H9 (cell line): ENCODE results near the gene VEGFA. TPM values are rescaled to one million over a fixed set of nuclear protein-coding genes. Genes with fewer than 3 reads are reported as not detected.

Experiments
- DNase-seq: peaks from one replicate; pipeline ENCODE4 v3.0.0-alpha.2; 2017
- H2AFZ ChIP-seq: one replicate; pipeline ENCODE4 v1.6.1; 2013; ENCODE audit warnings: mild to moderate bottlenecking, low read length, control low read depth, moderate library complexity
- H2AK5ac ChIP-seq: 2 replicates; pipeline ENCODE4 v1.6.1; 2013; ENCODE audit warnings: low read length, control low read depth, mixed read lengths; ENCODE audit not compliant: insufficient read length
- H2BK120ac ChIP-seq: one replicate; pipeline ENCODE4 v1.6.1; 2013; ENCODE audit warnings: low read depth, mild to moderate bottlenecking, low read length, control low read depth, inconsistent platforms; ENCODE audit not compliant: poor library complexity, severe bottlenecking
- H2BK12ac ChIP-seq: 2 replicates; pipeline ENCODE4 v1.6.1; 2013; ENCODE audit warnings: low read length, control low read depth, mixed read lengths, low read depth; ENCODE audit not compliant: insufficient read length
- H2BK15ac ChIP-seq: 2 replicates; pipeline ENCODE4 v1.6.1; 2013; ENCODE audit warnings: low read depth, low read length, control low read depth
- H2BK20ac ChIP-seq: one replicate; pipeline ENCODE4 v1.6.1; 2013; ENCODE audit warnings: low read depth, mild to moderate bottlenecking, low read length, control low read depth, inconsistent platforms; ENCODE audit not compliant: poor library complexity, severe bottlenecking
- H2BK5ac ChIP-seq: 2 replicates; pipeline ENCODE4 v1.6.1; 2013; ENCODE audit warnings: low read length, control low read depth, mixed read lengths; ENCODE audit not compliant: insufficient read length
- H3K14ac ChIP-seq: 2 replicates; pipeline ENCODE4 v1.6.1; 2013; ENCODE audit warnings: low read length, control low read depth; ENCODE audit not compliant: insufficient read depth
- H3K18ac ChIP-seq: 2 replicates; pipeline ENCODE4 v1.6.1; 2013; ENCODE audit warnings: low read depth, mild to moderate bottlenecking, mixed read lengths, low read length, control low read depth; ENCODE audit not compliant: insufficient read length
- H3K23ac ChIP-seq: 2 replicates; pipeline ENCODE4 v1.6.1; 2013; ENCODE audit warnings: low read length, control low read depth, mixed read lengths, low read depth; ENCODE audit not compliant: insufficient read length
- H3K23me2 ChIP-seq: 2 replicates; pipeline ENCODE4 v1.6.1; 2013; ENCODE audit warnings: low read depth, mild to moderate bottlenecking, mixed read lengths, low read length, control low read depth; ENCODE audit not compliant: insufficient read length, poor library complexity, severe bottlenecking
- H3K27ac ChIP-seq: 2 replicates; pipeline ENCODE4 v1.5.1; 2013; ENCODE audit warnings: low read length, control low read depth, mixed read lengths, low read depth; ENCODE audit not compliant: insufficient read length
- H3K27me3 ChIP-seq: 2 replicates; pipeline ENCODE4 v1.6.1; 2013; ENCODE audit warnings: low read length, control low read depth, inconsistent platforms; ENCODE audit not compliant: insufficient read depth
- H3K4ac ChIP-seq: 2 replicates; pipeline ENCODE4 v1.6.1; 2013; ENCODE audit warnings: low read depth, mild to moderate bottlenecking, control low read depth, inconsistent platforms, low read length, moderate library complexity
- H3K4me1 ChIP-seq: 2 replicates; pipeline ENCODE4 v1.6.1; 2013; ENCODE audit warnings: low read length, control low read depth, inconsistent platforms; ENCODE audit not compliant: insufficient read depth
- H3K4me2 ChIP-seq: 2 replicates; pipeline ENCODE4 v1.6.1; 2013; ENCODE audit warnings: low read length, control low read depth, mixed read lengths; ENCODE audit not compliant: insufficient read length, insufficient read depth
- H3K56ac ChIP-seq: 2 replicates; pipeline ENCODE4 v1.6.1; 2013; ENCODE audit warnings: low read depth, mild to moderate bottlenecking, mixed read lengths, low read length, control low read depth; ENCODE audit not compliant: insufficient read length
- H3K79me1 ChIP-seq: 2 replicates; pipeline ENCODE4 v1.6.1; 2013; ENCODE audit warnings: low read depth, mild to moderate bottlenecking, moderate library complexity, low read length, control low read depth, inconsistent platforms; ENCODE audit not compliant: insufficient read depth, poor library complexity, severe bottlenecking
- H3K79me2 ChIP-seq: 2 replicates; pipeline ENCODE4 v1.6.1; 2013; ENCODE audit warnings: low read length, control low read depth, inconsistent platforms; ENCODE audit not compliant: insufficient read depth
- H3K9ac ChIP-seq: 2 replicates; pipeline ENCODE4 v1.6.1; 2013; ENCODE audit warnings: low read length, control low read depth, mixed read lengths; ENCODE audit not compliant: insufficient read length; ENCODE audit errors: extremely low read depth
- H3K9me3 ChIP-seq: one replicate; pipeline ENCODE4 v1.6.1; 2013; ENCODE audit warnings: low read depth, low read length, inconsistent platforms; ENCODE audit not compliant: control insufficient read depth
- H3T11ph ChIP-seq: one replicate; pipeline ENCODE4 v1.6.1; 2013; ENCODE audit warnings: mild to moderate bottlenecking, low read length, control low read depth, inconsistent platforms
- H4K20me1 ChIP-seq: one replicate; pipeline ENCODE4 v1.6.1; 2013; ENCODE audit not compliant: control insufficient read depth, insufficient read length, insufficient read depth
- H4K5ac ChIP-seq: 2 replicates; pipeline ENCODE4 v1.6.1; 2013; ENCODE audit warnings: low read depth, mild to moderate bottlenecking, mixed read lengths, low read length, control low read depth; ENCODE audit not compliant: insufficient read length
- H4K8ac ChIP-seq: replicated peaks from 2 replicates; pipeline ENCODE4 v1.6.1; 2013; ENCODE audit warnings: low read length, control low read depth, mixed read lengths, low read depth; ENCODE audit not compliant: insufficient read length
- H4K91ac ChIP-seq: 2 replicates; pipeline ENCODE4 v1.6.1; 2013; ENCODE audit warnings: low read depth, mild to moderate bottlenecking, moderate library complexity, mixed read lengths, low read length, control low read depth; ENCODE audit not compliant: insufficient read length
- H3K27ac Mint-ChIP-seq, 3 experiments: 2 replicates in 2 of 3; 3 replicates in 1 of 3; pipeline ENCODE4 v1.8.0; 2020 to 2021; ENCODE audit warnings: mixed read lengths in 3 of 3, mild to moderate bottlenecking in 1 of 3, moderate library complexity in 1 of 3
- H3K27me3 Mint-ChIP-seq: 2 replicates; pipeline ENCODE4 v1.8.0; 2021; ENCODE audit warnings: low read depth, mild to moderate bottlenecking, moderate library complexity, mixed read lengths
- H3K36me3 Mint-ChIP-seq, 3 experiments: 2 replicates in 2 of 3; 3 replicates in 1 of 3; pipeline ENCODE4 v1.8.0; 2020 to 2021; ENCODE audit warnings: low read depth in 3 of 3, mixed read lengths in 3 of 3; ENCODE audit not compliant: insufficient read depth in 1 of 3
- H3K4me1 Mint-ChIP-seq, 2 experiments: 2 replicates each; pipeline ENCODE4 v1.8.0; 2020; ENCODE audit warnings: mixed read lengths in 2 of 2
- H3K4me3 Mint-ChIP-seq, 2 experiments: 2 replicates in 1 of 2; 3 replicates in 1 of 2; pipeline ENCODE4 v1.8.0; 2020 to 2021; ENCODE audit warnings: mild to moderate bottlenecking in 2 of 2, mixed read lengths in 2 of 2, moderate library complexity in 1 of 2
- H3K9me3 Mint-ChIP-seq, 2 experiments: 2 replicates in 1 of 2; 3 replicates in 1 of 2; pipeline ENCODE4 v1.8.0; 2020; ENCODE audit warnings: mild to moderate bottlenecking in 2 of 2, mixed read lengths in 2 of 2, moderate library complexity in 1 of 2
- WGBS: extraction: QIAGEN DNeasy Blood & Tissue Kit; methylation state at CpG from one replicate; pipeline ENCODE4 v1.1.7; 2013; ENCODE audit warnings: missing lambda C conversion rate, low lambda C conversion rate, mixed read lengths; ENCODE audit not compliant: insufficient read length; ENCODE audit errors: extremely low coverage; 5-methylcytosine and 5-hydroxymethylcytosine counted together
- total RNA-seq: library from RNA; stranded (reverse); gene quantifications from 2 replicates; pipeline ENCODE4 v1.2.1, GENCODE V29; 2021
- TF ChIP-seq, protein P1 (sequence below): fragments of 200-600 bp; sonication (generic); conservative IDR thresholded peaks from 3 replicates; pipeline ENCODE4 v1.8.0; 2021; ENCODE audit warnings: antibody characterized with exemption, mild to moderate bottlenecking

The VEGFA gene
- total RNA-seq, 1 experiment from 2014 or later: 47.9 TPM

DNA sequence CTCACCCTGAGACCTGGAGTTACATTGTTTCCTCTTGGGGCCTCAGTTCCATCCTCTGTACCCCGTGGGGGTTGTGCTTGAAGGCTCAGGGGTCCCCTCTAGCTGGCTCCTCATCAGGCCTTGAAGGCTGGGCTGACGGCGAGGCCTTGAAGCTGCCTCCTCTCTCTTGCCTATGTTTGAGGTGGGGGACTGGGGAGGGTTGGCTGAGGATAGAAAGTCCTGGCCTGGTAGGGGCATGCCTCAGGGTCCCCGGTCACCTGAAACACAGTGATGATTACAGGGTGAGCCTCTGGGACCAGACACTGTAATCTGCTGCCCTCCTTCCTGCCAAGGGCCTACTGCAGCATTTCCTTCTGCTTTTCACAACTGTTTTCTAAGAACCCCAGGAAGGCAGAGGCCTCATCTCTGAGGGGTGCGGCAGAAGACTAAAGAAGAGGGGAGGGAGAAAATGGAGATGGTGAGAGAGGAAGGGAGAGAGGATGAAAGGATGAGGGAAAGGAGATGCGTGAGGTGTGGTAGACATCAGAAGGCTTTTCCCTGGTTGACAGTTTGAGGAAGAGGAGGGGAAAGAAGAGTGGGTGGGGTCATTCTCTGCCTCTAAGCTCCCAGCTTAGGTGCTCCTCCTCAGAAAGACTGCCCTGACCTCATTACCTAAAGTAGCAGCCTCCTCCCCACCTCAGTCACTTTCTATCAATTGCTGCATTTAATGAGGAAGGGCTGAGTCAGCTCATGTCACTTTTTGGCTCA lies 29.7 kb downstream of the VEGFA start:
- H4K91ac ChIP-seq: no peak overlapping the region
- no CpG with 5 or more reads among the region's 6 CpGs for WGBS
- H3K23me2 ChIP-seq: no peaks in the 10 kb centered on the region
- no peak overlapping the region for H2BK5ac ChIP-seq
- H3K9me3 Mint-ChIP-seq: no peaks in the 10 kb centered on the region
- H4K20me1 ChIP-seq: no peaks in the 10 kb centered on the region
- no peak overlapping the region for H2AFZ ChIP-seq
- no peak overlapping the region for H3K4me3 Mint-ChIP-seq
- no peaks in the 10 kb centered on the region for H3K9me3 ChIP-seq
- no peak overlapping the region for H3K4me2 ChIP-seq
- H3K27ac Mint-ChIP-seq: no peak overlapping the region; a peak in 1 of 7 replicates
- TF ChIP-seq, protein P1, sequence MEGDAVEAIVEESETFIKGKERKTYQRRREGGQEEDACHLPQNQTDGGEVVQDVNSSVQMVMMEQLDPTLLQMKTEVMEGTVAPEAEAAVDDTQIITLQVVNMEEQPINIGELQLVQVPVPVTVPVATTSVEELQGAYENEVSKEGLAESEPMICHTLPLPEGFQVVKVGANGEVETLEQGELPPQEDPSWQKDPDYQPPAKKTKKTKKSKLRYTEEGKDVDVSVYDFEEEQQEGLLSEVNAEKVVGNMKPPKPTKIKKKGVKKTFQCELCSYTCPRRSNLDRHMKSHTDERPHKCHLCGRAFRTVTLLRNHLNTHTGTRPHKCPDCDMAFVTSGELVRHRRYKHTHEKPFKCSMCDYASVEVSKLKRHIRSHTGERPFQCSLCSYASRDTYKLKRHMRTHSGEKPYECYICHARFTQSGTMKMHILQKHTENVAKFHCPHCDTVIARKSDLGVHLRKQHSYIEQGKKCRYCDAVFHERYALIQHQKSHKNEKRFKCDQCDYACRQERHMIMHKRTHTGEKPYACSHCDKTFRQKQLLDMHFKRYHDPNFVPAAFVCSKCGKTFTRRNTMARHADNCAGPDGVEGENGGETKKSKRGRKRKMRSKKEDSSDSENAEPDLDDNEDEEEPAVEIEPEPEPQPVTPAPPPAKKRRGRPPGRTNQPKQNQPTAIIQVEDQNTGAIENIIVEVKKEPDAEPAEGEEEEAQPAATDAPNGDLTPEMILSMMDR: no peak
- no peak overlapping the region for H3K9ac ChIP-seq
- no peak overlapping the region for H2BK12ac ChIP-seq
- H3K14ac ChIP-seq: no peak overlapping the region
- H3K79me2 ChIP-seq: no peaks in the 10 kb centered on the region
- H3K27me3 ChIP-seq: no peaks in the 10 kb centered on the region
- no peak overlapping the region for H2BK120ac ChIP-seq
- no peak overlapping the region for H2BK20ac ChIP-seq
- H3K27me3 Mint-ChIP-seq: peaks cover 3% of the 10 kb centered on the region
- no peak overlapping the region for H3K4ac ChIP-seq
- H3K36me3 Mint-ChIP-seq: no peaks in the 10 kb centered on the region
- no peaks in the 10 kb centered on the region for H3K4me1 ChIP-seq
- peaks cover 3 to 8% of the 10 kb centered on the region in 2 experiments for H3K4me1 Mint-ChIP-seq
- H3K18ac ChIP-seq: no peak overlapping the region
- no peak overlapping the region for H4K5ac ChIP-seq
- H3K27ac ChIP-seq: no peak overlapping the region
- no peak overlapping the region for H3T11ph ChIP-seq
- no peaks in the 10 kb centered on the region for H3K79me1 ChIP-seq
- H3K56ac ChIP-seq: no peak overlapping the region
- DNase-seq: no peak
- H2AK5ac ChIP-seq: no peak overlapping the region
- no peak overlapping the region for H4K8ac ChIP-seq
- no peak overlapping the region for H3K23ac ChIP-seq
- no peak overlapping the region for H2BK15ac ChIP-seq
